K562 (cell line): Measurements from ENCODE around the gene TOM1L2. TPM values are rescaled to one million over a fixed set of nuclear protein-coding genes. Genes with fewer than 3 reads are reported as not detected.

ENCODE experiments used
- HOXB6 ChIP-seq: fragments of 250-450 bp; sonication (Bioruptor Pico); IDR thresholded peaks from 2 replicates; pipeline ENCODE4 v1.5.1; 2022; ENCODE audit warnings: mild to moderate bottlenecking, borderline replicate concordance
- NR4A1 ChIP-seq, 2 experiments: fragments of 250-450 bp in 1 of 2; fragments of 450-650 bp in 1 of 2; sonication (Bioruptor Pico) in 1 of 2; IDR thresholded peaks; 2 replicates each; pipeline versions ENCODE4 v1.4.0 to v1.6.1; 2016 to 2020; ENCODE audit warnings: mild to moderate bottlenecking in 2 of 2, missing compliant biosample characterization in 1 of 2, missing genetic modification characterization in 1 of 2, moderate library complexity in 1 of 2
- POLR2G ChIP-seq: fragments of 200-400 bp; formaldehyde crosslinking; IDR thresholded peaks from 2 replicates; pipeline ENCODE4 v1.6.1; 2017; ENCODE audit warnings: low read depth, mild to moderate bottlenecking, antibody characterized with exemption, low read length, moderate library complexity
- SMARCA4 ChIP-seq: fragments of 450-650 bp; IDR thresholded peaks from 2 replicates; pipeline ENCODE4 v1.6.1; 2016
- SRSF3 ChIP-seq: fragments of 200-400 bp; formaldehyde crosslinking; IDR thresholded peaks from 2 replicates; pipeline ENCODE4 v1.6.1; 2016; ENCODE audit warnings: mild to moderate bottlenecking, low read length, moderate library complexity; ENCODE audit not compliant: insufficient read depth
- TEAD1 ChIP-seq, 2 experiments: fragments of 450-650 bp in 1 of 2; sonication (generic) in 1 of 2; formaldehyde crosslinking; IDR thresholded peaks; 2 replicates each; pipeline versions ENCODE4 v1.4.0 to v1.8.0; 2020 to 2022; ENCODE audit warnings: mild to moderate bottlenecking in 2 of 2, missing genetic modification reagents in 1 of 2
- ZNF431 ChIP-seq: sonication (generic); formaldehyde crosslinking; IDR thresholded peaks from 2 replicates; pipeline ENCODE4 v1.8.0; 2022; ENCODE audit warnings: mild to moderate bottlenecking, missing genetic modification reagents
- polyA plus RNA-seq, 8 experiments: library from polyadenylated mRNA; depleted of rRNA in 4 of 8; stranded (reverse) in 5 of 8; unstranded in 3 of 8; fragments of >200 nt; fragmentation: Nextera tagmentation in 2 of 8; fragmentation: Illumina TruSeq in 1 of 8; extraction: Ambion mirVana in 2 of 8; extraction: Trizol in 1 of 8; gene quantifications; 2 replicates each; pipeline versions ENCODE4 v1.2.1 to v1.2.3, GENCODE V29; 2011 to 2014; ENCODE audit warnings: inconsistent platforms in 1 of 8, missing spikeins in 1 of 8
- total RNA-seq, 7 experiments: library from RNA; depleted of rRNA in 6 of 7; stranded (reverse); fragments of >200 nt in 6 of 7; fragmentation: Illumina TruSeq in 2 of 7; extraction: Trizol in 2 of 7; gene quantifications; 2 replicates each; pipeline versions ENCODE4 v1.2.1 to v1.2.3, GENCODE V29; 2011 to 2021; ENCODE audit warnings: low replicate concordance in 1 of 7
- TF ChIP-seq, protein P1 (sequence below): fragments of 450-650 bp; IDR thresholded peaks from 2 replicates; pipeline ENCODE4 v1.6.1; 2017; ENCODE audit warnings: antibody characterized with exemption, mild to moderate bottlenecking
- TF ChIP-seq, protein P2 (sequence below), 2 experiments: fragments of 450-650 bp in 1 of 2; sonication (generic) in 1 of 2; formaldehyde crosslinking in 1 of 2; IDR thresholded peaks; 2 replicates each; pipeline versions ENCODE4 v1.7.1 to v1.9.0; 2016 to 2022; ENCODE audit warnings: inconsistent platforms in 1 of 2, mild to moderate bottlenecking in 1 of 2, missing genetic modification reagents in 1 of 2
- TF ChIP-seq, protein P3 (sequence below): fragments of 450-650 bp; formaldehyde crosslinking; IDR thresholded peaks from 2 replicates; pipeline ENCODE4 v1.4.0; 2022; ENCODE audit warnings: missing genetic modification characterization

TOM1L2 gene
- total and polyA plus RNA-seq, 9 of the 15 experiments (the other 6 are each of a cell fraction or from before 2014, with no cell fraction given), result 0.07 to 6.0 (median 2.5) TPM

DNA sequence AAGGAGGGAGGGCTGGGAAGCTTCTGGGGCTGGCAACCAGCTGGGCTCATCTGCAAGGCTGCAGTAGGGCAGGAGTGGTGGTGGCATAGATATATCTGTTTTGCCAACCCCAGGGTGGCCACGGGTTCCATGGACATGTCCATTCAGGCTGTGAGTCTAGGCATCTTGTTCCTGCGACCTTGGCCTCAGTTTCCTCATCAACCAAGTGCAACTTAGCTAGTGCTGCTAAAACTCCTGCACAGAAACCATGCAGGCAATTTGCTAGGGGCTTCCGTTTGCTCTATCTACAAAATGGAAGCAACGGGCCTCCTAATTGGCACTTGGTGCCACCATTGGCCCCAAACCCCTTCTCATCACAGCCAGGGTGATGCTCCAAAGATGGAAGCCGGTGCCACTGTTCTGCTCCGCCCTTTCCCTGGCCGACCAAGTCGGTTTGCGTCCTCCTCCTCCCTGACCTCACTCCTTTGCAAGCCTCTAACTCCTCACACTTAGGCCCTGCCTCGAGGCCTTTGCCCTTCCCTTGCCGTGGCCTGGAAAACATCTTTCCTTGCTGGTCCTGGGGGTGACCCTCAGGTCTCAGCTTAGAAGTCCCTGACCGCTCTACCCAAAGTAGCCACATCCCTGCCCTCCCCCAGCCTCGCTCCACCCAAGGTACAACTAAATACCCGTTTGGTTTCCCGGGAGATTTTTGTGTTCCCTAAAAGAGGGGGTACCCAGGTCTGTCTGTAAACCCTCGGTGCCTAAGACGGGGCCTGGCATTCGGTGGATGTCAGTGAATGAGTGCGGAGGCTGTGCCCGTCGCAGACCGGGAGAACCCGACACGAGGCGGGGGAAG lies 136.6 kb downstream of the TOM1L2 start (continued):
- TF ChIP-seq SRSF3, result no peak
- TF ChIP-seq ZNF431 (CRISPR knock-in tag), result 0 out of 2 replicates have a peak, but pooled peaks have one; percentile 53
- no peak for TF ChIP-seq HOXB6 (CRISPR knock-in tag)
- TF ChIP-seq SMARCA4, result peak; percentile 38; the same call in 1 of the 2 replicates
- 0 out of 4 replicates have a peak, but pooled peaks of 1 of the 2 experiments have one; percentile 22 for TF ChIP-seq TEAD1 (CRISPR knock-in tag; IDR thresholded peaks at IDR 0.05)
- no peak for TF ChIP-seq NR4A1 (CRISPR knock-in tag; IDR thresholded peaks at IDR 0.05)
- peak; percentile 51; the same call in 1 of the 2 replicates for TF ChIP-seq NR4A1 (tag; IDR thresholded peaks at IDR 0.05)
- TF ChIP-seq, protein P1, sequence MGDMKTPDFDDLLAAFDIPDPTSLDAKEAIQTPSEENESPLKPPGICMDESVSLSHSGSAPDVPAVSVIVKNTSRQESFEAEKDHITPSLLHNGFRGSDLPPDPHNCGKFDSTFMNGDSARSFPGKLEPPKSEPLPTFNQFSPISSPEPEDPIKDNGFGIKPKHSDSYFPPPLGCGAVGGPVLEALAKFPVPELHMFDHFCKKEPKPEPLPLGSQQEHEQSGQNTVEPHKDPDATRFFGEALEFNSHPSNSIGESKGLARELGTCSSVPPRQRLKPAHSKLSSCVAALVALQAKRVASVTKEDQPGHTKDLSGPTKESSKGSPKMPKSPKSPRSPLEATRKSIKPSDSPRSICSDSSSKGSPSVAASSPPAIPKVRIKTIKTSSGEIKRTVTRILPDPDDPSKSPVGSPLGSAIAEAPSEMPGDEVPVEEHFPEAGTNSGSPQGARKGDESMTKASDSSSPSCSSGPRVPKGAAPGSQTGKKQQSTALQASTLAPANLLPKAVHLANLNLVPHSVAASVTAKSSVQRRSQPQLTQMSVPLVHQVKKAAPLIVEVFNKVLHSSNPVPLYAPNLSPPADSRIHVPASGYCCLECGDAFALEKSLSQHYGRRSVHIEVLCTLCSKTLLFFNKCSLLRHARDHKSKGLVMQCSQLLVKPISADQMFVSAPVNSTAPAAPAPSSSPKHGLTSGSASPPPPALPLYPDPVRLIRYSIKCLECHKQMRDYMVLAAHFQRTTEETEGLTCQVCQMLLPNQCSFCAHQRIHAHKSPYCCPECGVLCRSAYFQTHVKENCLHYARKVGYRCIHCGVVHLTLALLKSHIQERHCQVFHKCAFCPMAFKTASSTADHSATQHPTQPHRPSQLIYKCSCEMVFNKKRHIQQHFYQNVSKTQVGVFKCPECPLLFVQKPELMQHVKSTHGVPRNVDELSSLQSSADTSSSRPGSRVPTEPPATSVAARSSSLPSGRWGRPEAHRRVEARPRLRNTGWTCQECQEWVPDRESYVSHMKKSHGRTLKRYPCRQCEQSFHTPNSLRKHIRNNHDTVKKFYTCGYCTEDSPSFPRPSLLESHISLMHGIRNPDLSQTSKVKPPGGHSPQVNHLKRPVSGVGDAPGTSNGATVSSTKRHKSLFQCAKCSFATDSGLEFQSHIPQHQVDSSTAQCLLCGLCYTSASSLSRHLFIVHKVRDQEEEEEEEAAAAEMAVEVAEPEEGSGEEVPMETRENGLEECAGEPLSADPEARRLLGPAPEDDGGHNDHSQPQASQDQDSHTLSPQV, result peak; percentile 95
- TF ChIP-seq POLR2G, result no peak
- TF ChIP-seq, protein P2, sequence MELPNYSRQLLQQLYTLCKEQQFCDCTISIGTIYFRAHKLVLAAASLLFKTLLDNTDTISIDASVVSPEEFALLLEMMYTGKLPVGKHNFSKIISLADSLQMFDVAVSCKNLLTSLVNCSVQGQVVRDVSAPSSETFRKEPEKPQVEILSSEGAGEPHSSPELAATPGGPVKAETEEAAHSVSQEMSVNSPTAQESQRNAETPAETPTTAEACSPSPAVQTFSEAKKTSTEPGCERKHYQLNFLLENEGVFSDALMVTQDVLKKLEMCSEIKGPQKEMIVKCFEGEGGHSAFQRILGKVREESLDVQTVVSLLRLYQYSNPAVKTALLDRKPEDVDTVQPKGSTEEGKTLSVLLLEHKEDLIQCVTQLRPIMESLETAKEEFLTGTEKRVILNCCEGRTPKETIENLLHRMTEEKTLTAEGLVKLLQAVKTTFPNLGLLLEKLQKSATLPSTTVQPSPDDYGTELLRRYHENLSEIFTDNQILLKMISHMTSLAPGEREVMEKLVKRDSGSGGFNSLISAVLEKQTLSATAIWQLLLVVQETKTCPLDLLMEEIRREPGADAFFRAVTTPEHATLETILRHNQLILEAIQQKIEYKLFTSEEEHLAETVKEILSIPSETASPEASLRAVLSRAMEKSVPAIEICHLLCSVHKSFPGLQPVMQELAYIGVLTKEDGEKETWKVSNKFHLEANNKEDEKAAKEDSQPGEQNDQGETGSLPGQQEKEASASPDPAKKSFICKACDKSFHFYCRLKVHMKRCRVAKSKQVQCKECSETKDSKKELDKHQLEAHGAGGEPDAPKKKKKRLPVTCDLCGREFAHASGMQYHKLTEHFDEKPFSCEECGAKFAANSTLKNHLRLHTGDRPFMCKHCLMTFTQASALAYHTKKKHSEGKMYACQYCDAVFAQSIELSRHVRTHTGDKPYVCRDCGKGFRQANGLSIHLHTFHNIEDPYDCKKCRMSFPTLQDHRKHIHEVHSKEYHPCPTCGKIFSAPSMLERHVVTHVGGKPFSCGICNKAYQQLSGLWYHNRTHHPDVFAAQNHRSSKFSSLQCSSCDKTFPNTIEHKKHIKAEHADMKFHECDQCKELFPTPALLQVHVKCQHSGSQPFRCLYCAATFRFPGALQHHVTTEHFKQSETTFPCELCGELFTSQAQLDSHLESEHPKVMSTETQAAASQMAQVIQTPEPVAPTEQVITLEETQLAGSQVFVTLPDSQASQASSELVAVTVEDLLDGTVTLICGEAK (IDR thresholded peaks at IDR 0.05), result no peak
- TF ChIP-seq, protein P2 (CRISPR knock-in tag; IDR thresholded peaks at IDR 0.05), result no peak
- TF ChIP-seq, protein P3, sequence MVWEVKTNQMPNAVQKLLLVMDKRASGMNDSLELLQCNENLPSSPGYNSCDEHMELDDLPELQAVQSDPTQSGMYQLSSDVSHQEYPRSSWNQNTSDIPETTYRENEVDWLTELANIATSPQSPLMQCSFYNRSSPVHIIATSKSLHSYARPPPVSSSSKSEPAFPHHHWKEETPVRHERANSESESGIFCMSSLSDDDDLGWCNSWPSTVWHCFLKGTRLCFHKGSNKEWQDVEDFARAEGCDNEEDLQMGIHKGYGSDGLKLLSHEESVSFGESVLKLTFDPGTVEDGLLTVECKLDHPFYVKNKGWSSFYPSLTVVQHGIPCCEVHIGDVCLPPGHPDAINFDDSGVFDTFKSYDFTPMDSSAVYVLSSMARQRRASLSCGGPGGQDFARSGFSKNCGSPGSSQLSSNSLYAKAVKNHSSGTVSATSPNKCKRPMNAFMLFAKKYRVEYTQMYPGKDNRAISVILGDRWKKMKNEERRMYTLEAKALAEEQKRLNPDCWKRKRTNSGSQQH (CRISPR knock-in tag), result peak; percentile 29; the same call in 1 of the 2 replicates
